Keratinocyte (primary cell): ENCODE data around the gene KRT35. TPM values are rescaled to one million over a fixed set of nuclear protein-coding genes. Genes with fewer than 3 reads are reported as not detected.

Source experiments
- DNase-seq: peaks from one replicate; pipeline ENCODE4 v3.0.0-alpha.2; 2011; ENCODE audit warnings: low read depth, missing footprints, low spot score
- FAIRE-seq: peaks from 2 replicates; lab custom pipeline; 2011; peaks lifted over from hg19 to GRCh38; lab: Jason Lieb, UNC
- H2AFZ ChIP-seq: 2 replicates; pipeline ENCODE4 v1.6.0; 2012; ENCODE audit warnings: low read length, control low read depth, inconsistent platforms; ENCODE audit not compliant: control insufficient read depth
- H3K27ac ChIP-seq: 2 replicates; pipeline ENCODE4 v1.5.1; 2011; ENCODE audit warnings: low read length; ENCODE audit not compliant: control insufficient read depth, insufficient read depth
- H3K27me3 ChIP-seq: 3 replicates; pipeline ENCODE4 v1.6.0; 2011; ENCODE audit warnings: low read length; ENCODE audit not compliant: control insufficient read depth, insufficient read depth; ENCODE audit errors: extremely low read depth
- H3K36me3 ChIP-seq, 2 experiments: 2 replicates in 1 of 2; 3 replicates in 1 of 2; pipeline ENCODE4 v1.5.1; 2011; ENCODE audit warnings: low read length in 2 of 2, mild to moderate bottlenecking in 1 of 2; ENCODE audit not compliant: control insufficient read depth in 2 of 2, insufficient read depth in 2 of 2; ENCODE audit errors: extremely low read depth in 1 of 2
- H3K4me1 ChIP-seq: 3 replicates; pipeline ENCODE4 v1.5.1; 2011; ENCODE audit warnings: low read length; ENCODE audit not compliant: control insufficient read depth, insufficient read depth; ENCODE audit errors: extremely low read depth
- H3K4me2 ChIP-seq: 3 replicates; pipeline ENCODE4 v1.6.0; 2011; ENCODE audit warnings: low read depth, low read length; ENCODE audit not compliant: control insufficient read depth, insufficient read depth; ENCODE audit errors: extremely low read depth
- H3K4me3 ChIP-seq, 3 experiments: fragments of 200-600 bp in 1 of 3; sonication (generic) in 1 of 3; 2 replicates in 2 of 3; 3 replicates in 1 of 3; pipeline ENCODE4 v1.5.1; 2011 to 2016; ENCODE audit warnings: low read length in 3 of 3, mild to moderate bottlenecking in 3 of 3, control low read depth in 2 of 3, inconsistent platforms in 1 of 3, low read depth in 1 of 3, mixed read lengths in 1 of 3, mixed run types in 1 of 3, moderate library complexity in 1 of 3; ENCODE audit not compliant: control insufficient read depth in 2 of 3, insufficient read depth in 2 of 3; ENCODE audit errors: extremely low read depth in 1 of 3
- H3K79me2 ChIP-seq: 2 replicates; pipeline ENCODE4 v1.6.0; 2012; ENCODE audit warnings: low read length; ENCODE audit not compliant: control insufficient read depth, insufficient read depth
- H3K9ac ChIP-seq: 3 replicates; pipeline ENCODE4 v1.6.0; 2011; ENCODE audit warnings: low read length; ENCODE audit not compliant: control insufficient read depth, insufficient read depth; ENCODE audit errors: extremely low read depth
- H3K9me1 ChIP-seq: 3 replicates; pipeline ENCODE4 v1.6.0; 2011; ENCODE audit warnings: low read length; ENCODE audit not compliant: control insufficient read depth, insufficient read depth; ENCODE audit errors: extremely low read depth
- H3K9me3 ChIP-seq: 2 replicates; pipeline ENCODE4 v1.5.1; 2012; ENCODE audit warnings: low read depth, low read length; ENCODE audit not compliant: control insufficient read depth
- H4K20me1 ChIP-seq: 3 replicates; pipeline ENCODE4 v1.6.0; 2011; ENCODE audit warnings: low read length; ENCODE audit not compliant: control insufficient read depth, insufficient read depth; ENCODE audit errors: extremely low read depth
- CTCF ChIP-seq, 3 experiments: IDR thresholded peaks in 1 of 3; conservative IDR thresholded peaks in 1 of 3; optimal IDR thresholded peaks in 1 of 3; 2 replicates in 2 of 3; 3 replicates in 1 of 3; pipeline versions ENCODE3 to v1.5.1; 2011; ENCODE audit warnings: low read length in 3 of 3, mild to moderate bottlenecking in 3 of 3, moderate library complexity in 2 of 3, control low read depth in 1 of 3, inconsistent platforms in 1 of 3; ENCODE audit not compliant: insufficient read depth in 2 of 3; ENCODE audit errors: extremely low read depth in 1 of 3
- EZH2 ChIP-seq: IDR thresholded peaks from one replicate; pipeline ENCODE4 v1.6.1; 2012; ENCODE audit warnings: inconsistent platforms, mild to moderate bottlenecking, low read length, moderate library complexity
- dilution Hi-C: fragments of 300-500 bp; cut with MboI; formaldehyde crosslinking; loops from one replicate; pipeline ENCODE4 v1.7.0; 2020; ENCODE audit warnings: low sequenced_read_pairs; ENCODE audit not compliant: extremely low pct_ligation_motif_present
- polyA minus RNA-seq, 3 experiments: library from RNA; depleted of rRNA, polyadenylated mRNA; stranded (reverse); fragments of >200 nt; gene quantifications; 1 replicate in 1 of 3; 2 replicates in 1 of 3; 3 replicates in 1 of 3; pipeline ENCODE4 v1.2.3, GENCODE V29; 2011
- polyA plus RNA-seq, 5 experiments: library from polyadenylated mRNA; depleted of rRNA in 3 of 5; stranded (reverse) in 3 of 5; stranded (forward) in 1 of 5; unstranded in 1 of 5; fragments of >200 nt; gene quantifications; 1 replicate in 1 of 5; 2 replicates in 3 of 5; 3 replicates in 1 of 5; pipeline versions ENCODE4 v1.2.1 to v1.2.3, GENCODE V29; 2011 to 2012; ENCODE audit warnings: missing spikeins in 2 of 5, low read depth in 1 of 5, low replicate concordance in 1 of 5

The KRT35 gene
- polyA plus RNA-seq (not detected in 3 replicates), polyA minus RNA-seq (not detected in 3 replicates)
- not detected for polyA plus RNA-seq (2011; ENCODE audit: low read depth)
- not detected in 2 replicates for polyA plus RNA-seq (2011; cell fraction: cytosol; rRNA removed)
- not detected in 2 replicates for polyA plus RNA-seq (2011; cell fraction: nucleus; rRNA removed)
- not detected in 2 replicates for polyA plus RNA-seq (2012; ENCODE audit: low replicate concordance)
- not detected for polyA minus RNA-seq (2011; cell fraction: cytosol; rRNA and poly(A)+ RNA removed)
- not detected in 2 replicates for polyA minus RNA-seq (2011; cell fraction: nucleus; rRNA and poly(A)+ RNA removed)

GRCh38 chr17:41481036-41481435 lies at the start of gene KRT35:
Gene KRT35, minus strand, starts transcription at chr17:41481151. Its CDS starts 54 bp downstream, at chr17:41481097.
- no peaks in the 10 kb centered on the region for H3K9me1 ChIP-seq
- dilution Hi-C loops: no loop called here
- no peak within 1 kb of the TSS for H3K9ac ChIP-seq
- H3K36me3 ChIP-seq: no peaks in the 10 kb centered on the region
- DNase-seq: no peak
- no peak for FAIRE-seq
- H3K4me3 ChIP-seq: no peak within 1 kb of the TSS
- H3K4me1 ChIP-seq: no peaks in the 10 kb centered on the region
- H3K27ac ChIP-seq: no peak within 1 kb of the TSS
- H3K9me3 ChIP-seq: no peaks in the 10 kb centered on the region
- H3K79me2 ChIP-seq: no peaks in the 10 kb centered on the region
- H2AFZ ChIP-seq: no peak within 1 kb of the TSS
- no peaks in the 10 kb centered on the region for H4K20me1 ChIP-seq
- TF ChIP-seq CTCF (optimal IDR thresholded peaks at IDR 0.05 in 1 of 3, IDR thresholded peaks at IDR 0.05 in 1 of 3, conservative IDR thresholded peaks at IDR 0.05 in 1 of 3; ENCODE audit: extremely low read depth in 1 of 3, insufficient read depth in 2 of 3, low read length in 3 of 3) (no peak), EZH2 (no peak)
- H3K27me3 ChIP-seq: no peaks in the 10 kb centered on the region
- no peak within 1 kb of the TSS for H3K4me2 ChIP-seq

GRCh38 chr17:41530062-41531048 lies 49.4 kb upstream of the KRT35 start:
- DNase-seq (no peak), FAIRE-seq (no peak)
- Histone ChIP-seq H3K27ac (no peak overlapping the region), H3K9me1 (no peaks in the 10 kb centered on the region), H3K4me2 (peak overlapping the region; percentile 26), H3K79me2 (no peaks in the 10 kb centered on the region), H4K20me1 (no peaks in the 10 kb centered on the region), H3K36me3 (no peaks in the 10 kb centered on the region), H3K27me3 (peaks cover 15% of the 10 kb centered on the region), H3K9me3 (no peaks in the 10 kb centered on the region), H3K4me3 (no peak overlapping the region), H2AFZ (no peak overlapping the region), H3K4me1 (peaks cover 27% of the 10 kb centered on the region), H3K9ac (no peak overlapping the region)
- TF ChIP-seq EZH2: no peak
- no peak for TF ChIP-seq CTCF (optimal IDR thresholded peaks at IDR 0.05 in 1 of 3, IDR thresholded peaks at IDR 0.05 in 1 of 3, conservative IDR thresholded peaks at IDR 0.05 in 1 of 3; ENCODE audit: extremely low read depth in 1 of 3, insufficient read depth in 2 of 3, low read length in 3 of 3)
- dilution Hi-C loops: no loop called here
